SIG-M5 treated with dmso at 0.1 percent for 504 hours (cell line): Measurements from ENCODE around the gene C11orf24.
A peak's percentile ranks its signal among the peaks of the same experiment; 100 is the strongest.

Experiments
- DNase-seq: peaks from one replicate; lab custom pipeline; 2025; ENCODE audit not compliant: unreplicated experiment; lab: John Stamatoyannopoulos, UW

C11orf24 gene

GRCh38 chr11:68271781-68272608, at the start of gene C11orf24:
Gene C11orf24, minus strand, starts transcription at chr11:68271973. Its CDS starts 8,206 bp downstream, at chr11:68263767.
- DNase-seq: peak; percentile 96

GRCh38 chr11:68317147-68317785, 45.5 kb upstream of the C11orf24 start:
- no peak for DNase-seq

- DNase-seq: no peak
Observed at GRCh38 chr11:68315171-68315920, 43.6 kb upstream of the C11orf24 start.

- DNase-seq: no peak
Observed at GRCh38 chr11:68314203-68315170, 42.7 kb upstream of the C11orf24 start.

- DNase-seq: peak; percentile 18
Observed at GRCh38 chr11:68313574-68314202, 41.9 kb upstream of the C11orf24 start.

- DNase-seq: no peak
Observed at GRCh38 chr11:68312780-68313573, 41.2 kb upstream of the C11orf24 start.

GRCh38 chr11:68312117-68312779, 40.5 kb upstream of the C11orf24 start, which contains the start of gene LRP5:
Gene LRP5, plus strand, starts transcription at chr11:68312591. Its CDS starts 124 bp downstream, at chr11:68312715.
- no peak for DNase-seq

- no peak for DNase-seq
Observed at GRCh38 chr11:68311160-68312116, 39.7 kb upstream of the C11orf24 start.

GRCh38 chr11:68309621-68310185, 37.9 kb upstream of the C11orf24 start:
- no peak for DNase-seq

GRCh38 chr11:68308068-68308467, 36.3 kb upstream of the C11orf24 start:
- no peak for DNase-seq

GRCh38 chr11:68306636-68307035, 34.9 kb upstream of the C11orf24 start:
- DNase-seq: no peak

- DNase-seq: no peak
Observed at GRCh38 chr11:68303982-68304780, 32.4 kb upstream of the C11orf24 start.

GRCh38 chr11:68303083-68303482, 31.3 kb upstream of the C11orf24 start:
- no peak for DNase-seq

GRCh38 chr11:68302670-68303069, 30.9 kb upstream of the C11orf24 start:
- no peak for DNase-seq

GRCh38 chr11:68302256-68302655, 30.5 kb upstream of the C11orf24 start:
- no peak for DNase-seq

GRCh38 chr11:68300076-68300830, 28.5 kb upstream of the C11orf24 start:
- no peak for DNase-seq
